KMS-11 (cell line): Measurements from ENCODE around the gene HDAC6.
"Not testable (repeated sequence)": the region's sequence is repeated elsewhere in the genome, so short reads cannot be mapped to it uniquely, and the experiment has no call there.

Experiments
- H2AFZ ChIP-seq: fragments of 200-600 bp; sonication (generic); 2 replicates; pipeline ENCODE4 v1.6.1; 2016; ENCODE audit warnings: antibody characterized with exemption, mixed run types, low read depth
- H3K27ac ChIP-seq: fragments of 200-600 bp; sonication (generic); 2 replicates; pipeline ENCODE4 v1.6.1; 2016; ENCODE audit warnings: mild to moderate bottlenecking, mixed run types
- H3K27me3 ChIP-seq: fragments of 200-600 bp; sonication (generic); 2 replicates; pipeline ENCODE4 v1.6.1; 2017; ENCODE audit warnings: mild to moderate bottlenecking, low read depth, mixed run types, moderate library complexity; ENCODE audit not compliant: insufficient read depth
- H3K36me3 ChIP-seq: fragments of 200-600 bp; sonication (generic); 2 replicates; pipeline ENCODE4 v1.6.1; 2017; ENCODE audit warnings: mild to moderate bottlenecking, mixed run types; ENCODE audit not compliant: insufficient read depth
- H3K4me1 ChIP-seq: fragments of 200-600 bp; sonication (generic); 2 replicates; pipeline ENCODE4 v1.6.1; 2016; ENCODE audit warnings: mild to moderate bottlenecking, low read depth, mixed run types; ENCODE audit not compliant: poor library complexity, severe bottlenecking
- H3K4me2 ChIP-seq: fragments of 200-600 bp; sonication (generic); 2 replicates; pipeline ENCODE4 v1.7.0; 2016; ENCODE audit warnings: mild to moderate bottlenecking, mixed run types
- H3K4me3 ChIP-seq: fragments of 200-600 bp; sonication (generic); IDR thresholded peaks from 2 replicates; pipeline ENCODE4 v1.6.1; 2017; ENCODE audit warnings: low read depth, low read length, mixed read lengths; ENCODE audit not compliant: insufficient read depth
- H3K79me2 ChIP-seq: fragments of 200-600 bp; sonication (generic); 2 replicates; pipeline ENCODE4 v1.6.1; 2016; ENCODE audit warnings: low read depth, mixed run types; ENCODE audit not compliant: insufficient read depth
- H3K9ac ChIP-seq: fragments of 200-600 bp; sonication (generic); 2 replicates; pipeline ENCODE4 v1.6.1; 2016; ENCODE audit warnings: mild to moderate bottlenecking, mixed run types
- H4K20me1 ChIP-seq: fragments of 200-600 bp; sonication (generic); 2 replicates; pipeline ENCODE4 v1.6.1; 2016; ENCODE audit warnings: mild to moderate bottlenecking, mixed run types; ENCODE audit not compliant: insufficient read depth
- CTCF ChIP-seq: fragments of 200-600 bp; sonication (generic); conservative IDR thresholded peaks from 2 replicates; pipeline ENCODE4 v1.6.1; 2017; ENCODE audit warnings: low read depth, mild to moderate bottlenecking, antibody characterized with exemption, low read length, moderate library complexity, mixed read lengths

Gene HDAC6

GRCh38 chrX:48854898-48855297 is 53.0 kb downstream of the HDAC6 start:
- Histone ChIP-seq H3K4me1 (no peaks in the 10 kb centered on the region), H3K4me3 (no peak overlapping the region), H4K20me1 (no peaks in the 10 kb centered on the region), H3K79me2 (no peaks in the 10 kb centered on the region), H3K27ac (no peak overlapping the region), H2AFZ (no peak overlapping the region), H3K27me3 (no peaks in the 10 kb centered on the region), H3K36me3 (no peaks in the 10 kb centered on the region), H3K9ac (no peak overlapping the region), H3K4me2 (no peak overlapping the region)
- TF ChIP-seq CTCF, result no peak

- Histone ChIP-seq H3K4me3 (no peak overlapping the region), H3K36me3 (no peaks in the 10 kb centered on the region), H3K27ac (no peak overlapping the region), H3K4me1 (no peaks in the 10 kb centered on the region), H3K9ac (no peak overlapping the region), H3K27me3 (no peaks in the 10 kb centered on the region), H3K79me2 (no peaks in the 10 kb centered on the region), H4K20me1 (no peaks in the 10 kb centered on the region), H3K4me2 (no peak overlapping the region), H2AFZ (no peak overlapping the region)
- no peak for TF ChIP-seq CTCF
Measured at GRCh38 chrX:48864210-48864609, 62.3 kb downstream of the HDAC6 start.

GRCh38 chrX:48872017-48872416 is 70.2 kb downstream of the HDAC6 start:
- not testable (repeated sequence) for H3K27me3 ChIP-seq, H3K4me3 ChIP-seq, H3K9ac ChIP-seq, H3K27ac ChIP-seq, H4K20me1 ChIP-seq, H3K79me2 ChIP-seq, H3K36me3 ChIP-seq, H3K4me2 ChIP-seq, H2AFZ ChIP-seq, H3K4me1 ChIP-seq
